ACC112 (cell line): ENCODE results near the gene WNT11.

Experiments
- H2AFZ ChIP-seq: fragments of 200-600 bp; sonication (generic); one replicate; pipeline ENCODE4 v1.6.0; 2017; ENCODE audit warnings: antibody characterized with exemption, low read length; ENCODE audit not compliant: unreplicated experiment
- H3K27ac ChIP-seq: fragments of 200-600 bp; sonication (generic); 2 replicates; pipeline ENCODE4 v1.5.1; 2014; ENCODE audit warnings: low read depth, mild to moderate bottlenecking, antibody characterized with exemption, low read length, moderate library complexity
- H3K27me3 ChIP-seq: fragments of 200-600 bp; sonication (generic); 2 replicates; pipeline ENCODE4 v1.6.1; 2014; ENCODE audit warnings: mild to moderate bottlenecking, antibody characterized with exemption, low read length, moderate library complexity, mixed read lengths; ENCODE audit not compliant: insufficient read depth
- H3K36me3 ChIP-seq: fragments of 200-600 bp; sonication (generic); 2 replicates; pipeline ENCODE4 v1.6.1; 2016; ENCODE audit warnings: mild to moderate bottlenecking, antibody characterized with exemption, low read length, moderate library complexity, mixed read lengths; ENCODE audit not compliant: insufficient read depth
- H3K4me1 ChIP-seq: fragments of 200-600 bp; sonication (generic); one replicate; pipeline ENCODE4 v1.6.1; 2016; ENCODE audit warnings: low read length, mixed read lengths; ENCODE audit not compliant: insufficient read depth, unreplicated experiment, control insufficient read depth
- H3K4me3 ChIP-seq: fragments of 200-600 bp; sonication (generic); 2 replicates; pipeline ENCODE4 v1.5.1; 2014; ENCODE audit warnings: mild to moderate bottlenecking, low read depth, low read length
- H3K79me2 ChIP-seq: fragments of 200-600 bp; sonication (generic); one replicate; pipeline ENCODE4 v1.6.0; 2016; ENCODE audit warnings: low read length; ENCODE audit not compliant: control insufficient read depth, unreplicated experiment, insufficient read depth

WNT11 gene

DNA sequence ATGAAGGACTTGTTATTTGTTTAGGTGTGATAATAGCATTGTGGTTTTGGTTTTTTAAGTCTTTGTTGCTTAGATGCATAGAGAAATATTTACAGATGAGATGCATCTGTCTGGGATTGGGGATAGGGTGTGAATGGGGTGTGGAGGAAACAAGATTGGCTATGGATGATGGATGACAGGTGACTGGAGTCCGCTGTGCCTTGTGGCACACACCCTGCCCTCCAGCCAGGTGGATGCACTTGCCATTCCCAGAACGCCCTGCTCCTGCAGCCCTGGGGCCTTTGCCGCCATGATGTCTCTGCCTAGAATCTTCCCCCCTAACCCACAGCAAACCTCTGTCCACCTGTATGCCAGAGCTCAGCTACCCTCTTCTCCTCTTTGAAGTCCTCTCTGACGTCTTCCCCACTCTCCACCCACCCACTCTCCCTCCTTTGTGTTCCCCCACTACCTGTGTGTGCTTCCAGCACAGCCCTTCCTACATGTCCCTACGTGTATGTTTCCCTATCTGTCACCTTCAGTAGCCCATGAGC is 54.7 kb downstream of the WNT11 start:
- H3K27ac ChIP-seq = no peak overlapping the region
- peak overlapping the region; percentile 92 for H2AFZ ChIP-seq
- H3K4me1 ChIP-seq = peaks cover 5% of the 10 kb centered on the region
- H3K27me3 ChIP-seq = no peaks in the 10 kb centered on the region
- peak overlapping the region; percentile 77 for H3K4me3 ChIP-seq
- H3K79me2 ChIP-seq = no peaks in the 10 kb centered on the region
- H3K36me3 ChIP-seq = no peaks in the 10 kb centered on the region

DNA sequence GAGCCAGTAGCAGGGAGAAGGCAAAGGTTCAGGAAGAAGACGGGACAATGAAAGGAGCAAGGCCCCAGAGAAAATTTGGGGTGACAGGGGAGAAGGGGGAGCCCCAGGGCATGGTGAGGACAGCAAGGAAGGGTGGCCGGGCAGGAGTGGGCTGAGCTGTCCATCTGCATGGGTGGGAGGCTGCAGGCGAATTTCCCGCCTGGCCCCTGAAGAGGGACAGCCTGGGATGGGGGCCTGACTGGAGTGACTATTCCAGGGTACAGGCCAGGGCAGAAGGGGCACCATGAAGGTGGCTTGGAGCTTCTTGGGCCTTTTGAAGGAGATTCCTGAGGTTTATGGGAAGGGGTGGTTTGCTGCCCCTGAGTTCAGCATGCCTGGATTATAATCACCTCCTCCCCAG is 56.2 kb downstream of the WNT11 start:
- Histone ChIP-seq H3K79me2 (no peaks in the 10 kb centered on the region), H3K27ac (no peak overlapping the region), H2AFZ (no peak overlapping the region), H3K4me3 (no peak overlapping the region), H3K36me3 (no peaks in the 10 kb centered on the region), H3K4me1 (peaks cover 5% of the 10 kb centered on the region), H3K27me3 (no peaks in the 10 kb centered on the region)

DNA sequence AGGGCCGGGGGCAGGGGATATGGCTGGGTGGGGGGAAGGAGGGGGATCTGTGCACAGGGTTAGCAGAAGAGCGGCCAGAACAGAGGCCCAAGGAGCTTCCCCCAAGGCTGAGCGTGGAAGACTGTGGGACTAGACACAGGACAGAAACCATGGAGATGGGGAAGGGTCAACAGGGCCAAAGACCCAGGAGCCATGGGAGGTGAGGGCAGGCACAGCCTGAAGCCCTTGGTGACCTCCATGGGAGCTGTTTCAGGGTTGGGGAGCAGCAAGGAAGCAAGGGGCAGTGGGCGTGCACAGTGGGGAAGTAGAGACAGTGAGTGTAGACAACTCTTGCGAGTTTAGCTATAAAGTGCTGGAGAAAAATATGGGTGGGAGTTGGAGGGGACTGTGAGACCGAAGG is 56.6 kb downstream of the WNT11 start:
- peaks cover 5% of the 10 kb centered on the region for H3K4me1 ChIP-seq

DNA sequence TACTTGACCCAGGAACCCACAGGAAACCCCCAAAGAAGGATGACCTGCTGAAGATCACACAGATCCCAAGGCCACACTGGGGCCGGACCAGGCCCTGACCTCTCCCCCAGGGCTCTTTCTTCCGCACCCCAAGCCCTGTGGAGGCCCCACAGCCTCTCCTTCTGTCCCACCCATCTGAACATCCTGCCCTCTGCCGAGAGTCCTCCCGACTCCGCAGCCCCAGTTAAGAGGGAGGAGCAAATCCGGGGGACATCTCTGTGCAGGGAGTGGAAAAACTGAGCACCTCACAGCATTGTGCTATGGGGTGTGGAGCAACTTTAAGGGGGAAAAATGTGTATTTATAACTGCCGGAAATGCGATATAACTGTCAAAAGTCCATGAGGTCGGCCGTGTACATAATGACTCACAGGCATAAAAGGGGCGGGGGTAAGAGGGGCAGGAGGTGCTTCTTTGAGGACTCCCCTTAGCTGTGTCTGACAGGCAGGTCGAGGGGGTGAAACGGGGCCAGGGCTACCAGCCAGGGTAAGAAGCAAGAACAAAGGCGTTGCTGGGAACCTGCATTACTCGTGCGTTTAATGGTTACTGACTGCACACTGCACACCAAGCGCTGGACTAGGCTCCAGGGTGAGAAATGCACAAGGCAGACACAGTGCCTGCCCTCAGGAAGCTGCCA is 57.2 kb downstream of the WNT11 start:
- H3K79me2 ChIP-seq = no peaks in the 10 kb centered on the region
- H3K36me3 ChIP-seq = no peaks in the 10 kb centered on the region
- H3K4me3 ChIP-seq = no peak overlapping the region
- H3K27ac ChIP-seq = no peak overlapping the region
- H3K4me1 ChIP-seq = peaks cover 5% of the 10 kb centered on the region
- no peak overlapping the region for H2AFZ ChIP-seq
- no peaks in the 10 kb centered on the region for H3K27me3 ChIP-seq

More for the DNA sequence above, 56.6 kb downstream of the WNT11 start:
- Histone ChIP-seq H3K79me2 (no peaks in the 10 kb centered on the region), H3K36me3 (no peaks in the 10 kb centered on the region), H3K27ac (no peak overlapping the region), H2AFZ (no peak overlapping the region), H3K4me3 (no peak overlapping the region), H3K27me3 (no peaks in the 10 kb centered on the region)

DNA sequence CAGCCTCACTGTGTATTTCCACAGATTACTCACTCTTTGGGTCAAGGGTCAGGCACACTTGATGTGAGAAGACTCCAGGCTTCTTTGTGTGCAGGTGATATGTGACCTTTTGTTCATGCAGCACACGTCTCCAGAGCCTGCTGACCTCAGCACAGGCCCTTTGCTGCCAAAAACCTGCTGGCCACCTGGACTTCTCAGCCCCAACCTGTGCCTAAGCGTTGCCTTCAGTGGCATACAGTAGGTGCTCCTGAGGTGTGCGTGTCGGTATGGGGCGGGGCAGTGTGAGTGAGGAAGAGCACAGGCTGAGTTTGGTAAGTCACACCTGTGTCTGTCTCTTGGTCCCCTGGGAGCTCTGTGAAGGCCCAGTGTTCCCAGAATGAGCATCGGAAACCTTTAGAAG is 58.1 kb downstream of the WNT11 start:
- H3K4me1 ChIP-seq = peaks cover 5% of the 10 kb centered on the region
- H3K27ac ChIP-seq = no peak overlapping the region
- no peaks in the 10 kb centered on the region for H3K36me3 ChIP-seq
- H2AFZ ChIP-seq = no peak overlapping the region
- no peaks in the 10 kb centered on the region for H3K27me3 ChIP-seq
- H3K4me3 ChIP-seq = no peak overlapping the region
- H3K79me2 ChIP-seq = no peaks in the 10 kb centered on the region

DNA sequence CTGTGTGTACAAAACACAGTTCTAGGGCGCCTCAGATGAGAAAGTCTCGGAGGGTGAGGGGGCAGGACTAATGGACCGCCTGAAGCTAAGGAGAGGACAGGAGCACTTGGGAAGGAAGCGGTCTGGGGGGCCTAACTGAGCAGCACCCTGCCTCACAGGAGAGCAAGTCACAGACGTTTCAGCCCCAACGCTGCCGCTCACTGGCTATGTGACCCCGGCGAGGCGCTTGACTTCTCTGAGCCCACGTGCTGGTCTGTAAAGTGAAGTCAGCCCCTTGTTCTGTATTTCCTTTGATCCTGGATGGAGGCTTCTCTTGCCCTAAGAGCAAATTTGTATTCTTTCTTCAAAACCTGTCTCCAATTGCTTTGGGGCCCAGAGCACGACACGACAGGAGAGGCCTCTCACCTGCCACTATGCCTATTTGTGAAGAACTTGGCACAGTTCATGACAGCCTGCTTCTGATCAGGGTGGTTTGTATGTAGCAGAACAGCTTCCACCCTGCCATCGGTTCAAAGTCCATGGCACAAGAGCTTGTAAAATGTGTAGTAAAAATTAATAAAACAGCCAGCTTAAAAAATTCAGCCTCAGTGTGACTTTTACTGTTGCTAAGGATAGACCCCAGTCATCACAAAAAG is 59.1 kb downstream of the WNT11 start:
- Histone ChIP-seq H3K27ac (no peak overlapping the region), H3K79me2 (no peaks in the 10 kb centered on the region), H3K27me3 (no peaks in the 10 kb centered on the region), H3K36me3 (no peaks in the 10 kb centered on the region), H3K4me3 (no peak overlapping the region), H2AFZ (no peak overlapping the region), H3K4me1 (peaks cover 5% of the 10 kb centered on the region)

DNA sequence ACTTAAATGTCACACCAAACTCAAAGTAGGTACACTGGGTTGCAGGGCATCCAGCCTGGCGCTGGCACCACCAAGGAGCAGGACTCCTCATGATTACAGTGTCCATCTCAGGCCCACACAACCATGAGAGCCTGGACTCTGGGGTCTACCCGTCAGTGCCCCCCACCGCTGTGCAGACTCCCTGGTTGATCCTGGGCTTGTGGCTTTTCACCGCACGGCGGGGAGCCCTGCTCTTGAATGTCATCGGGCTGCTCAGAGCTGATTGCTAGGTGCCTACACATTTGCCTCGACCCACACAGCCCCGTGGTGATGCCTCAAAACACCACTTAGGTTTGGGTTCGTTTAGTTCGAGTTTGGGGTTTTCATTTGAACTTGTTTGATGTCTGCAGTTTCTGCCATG is 63.0 kb downstream of the WNT11 start:
- Histone ChIP-seq H3K36me3 (peaks cover 10% of the 10 kb centered on the region; the same call in 1 of the 2 replicates), H3K4me3 (no peak overlapping the region), H3K79me2 (no peaks in the 10 kb centered on the region), H3K27me3 (no peaks in the 10 kb centered on the region), H3K27ac (no peak overlapping the region), H3K4me1 (no peaks in the 10 kb centered on the region), H2AFZ (no peak overlapping the region)

DNA sequence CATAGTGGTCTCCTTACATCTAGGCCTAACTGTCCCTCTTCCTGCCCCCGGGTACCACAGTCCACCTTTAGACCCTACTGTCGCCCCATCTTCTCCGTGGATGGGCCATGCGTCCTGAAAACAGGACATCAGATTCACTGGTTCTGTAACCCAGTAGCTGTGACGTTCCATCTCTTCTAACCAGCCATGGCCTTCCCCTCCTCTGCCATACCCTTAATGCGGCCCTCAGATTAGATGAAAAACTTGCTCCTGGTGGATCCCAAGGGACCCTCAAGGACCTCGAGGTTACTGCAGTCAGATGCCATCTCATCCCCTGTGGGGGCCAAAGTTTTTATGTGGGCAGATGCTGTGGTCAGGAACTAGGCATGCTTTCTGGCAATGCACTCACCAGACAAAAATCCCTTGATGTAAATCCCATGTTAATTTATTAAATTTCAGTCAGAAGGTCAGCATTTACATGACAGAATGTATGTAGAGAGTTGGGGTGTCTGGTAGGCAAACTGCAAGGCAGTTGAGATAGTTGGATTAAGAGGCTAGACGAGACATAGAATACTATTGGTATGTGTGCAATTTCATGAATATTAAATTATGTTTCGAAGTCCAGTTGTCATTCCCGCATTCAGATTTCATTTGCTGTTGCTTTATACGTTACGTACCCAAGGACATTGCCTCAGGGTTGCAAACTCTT is 64.3 kb downstream of the WNT11 start:
- Histone ChIP-seq H3K27me3 (no peaks in the 10 kb centered on the region), H3K79me2 (no peaks in the 10 kb centered on the region), H3K4me3 (no peak overlapping the region), H3K4me1 (no peaks in the 10 kb centered on the region), H2AFZ (no peak overlapping the region), H3K36me3 (peaks cover 10% of the 10 kb centered on the region; the same call in 1 of the 2 replicates), H3K27ac (no peak overlapping the region)

DNA sequence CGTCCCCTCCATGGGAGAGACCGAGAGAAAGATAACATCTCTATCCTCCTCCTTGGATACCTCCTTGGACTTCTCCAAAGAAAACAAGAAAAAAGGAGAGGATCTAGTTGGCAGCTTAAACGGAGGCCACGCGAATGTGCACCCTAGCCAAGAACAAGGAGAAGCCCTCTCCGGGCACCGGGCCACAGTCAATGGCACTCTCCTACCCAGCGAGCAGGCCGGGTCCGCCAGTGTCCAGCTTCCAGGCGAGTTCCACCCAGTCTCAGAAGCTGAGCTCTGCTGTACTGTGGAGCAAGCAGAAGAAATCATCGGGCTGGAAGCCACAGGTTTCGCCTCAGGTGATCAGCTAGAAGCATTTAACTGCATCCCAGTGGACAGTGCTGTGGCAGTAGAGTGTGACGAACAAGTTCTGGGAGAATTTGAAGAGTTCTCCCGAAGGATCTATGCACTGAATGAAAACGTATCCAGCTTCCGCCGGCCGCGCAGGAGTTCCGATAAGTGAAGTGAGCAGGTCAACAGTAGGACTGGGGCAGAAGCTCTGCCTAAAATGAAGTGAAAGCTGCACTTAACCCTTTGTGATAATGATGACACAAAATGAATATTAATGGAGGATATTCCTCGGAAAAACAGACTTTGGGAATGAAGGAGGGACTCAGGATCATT is 65.3 kb downstream of the WNT11 start:
- Histone ChIP-seq H3K79me2 (no peaks in the 10 kb centered on the region), H3K27ac (no peak overlapping the region), H3K4me1 (no peaks in the 10 kb centered on the region), H2AFZ (no peak overlapping the region), H3K4me3 (no peak overlapping the region), H3K36me3 (peaks cover 10% of the 10 kb centered on the region; the same call in 1 of the 2 replicates), H3K27me3 (no peaks in the 10 kb centered on the region)

DNA sequence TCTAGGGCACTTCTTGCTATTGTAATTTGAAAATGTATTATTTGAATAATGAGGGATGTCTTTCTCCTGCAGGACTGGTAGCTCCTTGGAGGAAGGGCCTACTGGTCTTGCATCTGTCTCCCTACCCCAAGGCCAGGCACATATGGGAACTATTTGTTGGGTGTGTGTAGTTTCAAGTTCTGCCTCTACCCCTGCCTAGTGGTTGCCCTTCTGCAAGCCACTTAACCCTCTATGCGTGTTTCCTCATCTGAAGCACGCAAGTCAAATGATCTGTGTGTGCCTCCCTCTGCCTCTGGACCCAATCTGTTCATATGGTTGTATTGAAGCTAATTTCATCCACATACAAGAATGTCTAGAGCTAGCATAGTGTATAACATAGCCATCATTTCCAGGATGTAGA is 67.0 kb downstream of the WNT11 start:
- Histone ChIP-seq H3K79me2 (no peaks in the 10 kb centered on the region), H3K27ac (no peak overlapping the region), H3K27me3 (no peaks in the 10 kb centered on the region), H3K4me1 (no peaks in the 10 kb centered on the region), H3K4me3 (no peak overlapping the region), H2AFZ (no peak overlapping the region), H3K36me3 (peaks cover 10% of the 10 kb centered on the region; the same call in 1 of the 2 replicates)
